Osteocyte (in vitro differentiated cells): Measurements from ENCODE around the gene OR7A5. TPM values are rescaled to one million over a fixed set of nuclear protein-coding genes. Genes with fewer than 3 reads are reported as not detected.
"Not testable (repeated sequence)": the region's sequence is repeated elsewhere in the genome, so short reads cannot be mapped to it uniquely, and the experiment has no call there.

Source experiments
- DNase-seq: peaks from one replicate; pipeline ENCODE4 v3.0.0; 2021; ENCODE audit warnings: mixed read lengths; ENCODE audit not compliant: unreplicated experiment; ENCODE audit errors: extremely low spot score
- H3K27ac Mint-ChIP-seq: one replicate; pipeline ENCODE4 v1.8.0; 2021; ENCODE audit warnings: mild to moderate bottlenecking, mixed read lengths; ENCODE audit not compliant: unreplicated experiment
- H3K27me3 Mint-ChIP-seq: one replicate; pipeline ENCODE4 v1.8.0; 2021; ENCODE audit warnings: mixed read lengths; ENCODE audit not compliant: unreplicated experiment
- H3K36me3 Mint-ChIP-seq: one replicate; pipeline ENCODE4 v1.8.0; 2021; ENCODE audit warnings: mixed read lengths; ENCODE audit not compliant: unreplicated experiment
- H3K4me1 Mint-ChIP-seq: one replicate; pipeline ENCODE4 v1.8.0; 2021; ENCODE audit warnings: mixed read lengths; ENCODE audit not compliant: unreplicated experiment
- H3K4me3 Mint-ChIP-seq: one replicate; pipeline ENCODE4 v1.8.0; 2021; ENCODE audit warnings: mild to moderate bottlenecking, moderate library complexity, mixed read lengths; ENCODE audit not compliant: unreplicated experiment
- H3K9me3 Mint-ChIP-seq: one replicate; pipeline ENCODE4 v1.8.0; 2021; ENCODE audit warnings: mixed read lengths; ENCODE audit not compliant: unreplicated experiment
- CTCF ChIP-seq: fragments of 200-600 bp; sonication (generic); IDR thresholded peaks from 2 replicates; pipeline ENCODE4 v1.5.0; 2021; ENCODE audit warnings: antibody characterized with exemption, mild to moderate bottlenecking, moderate library complexity
- total RNA-seq: library from RNA; stranded (reverse); gene quantifications from 2 replicates; pipeline ENCODE4 v1.2.1, GENCODE V29; 2021

The OR7A5 gene
- total RNA-seq, 1 donor from 2014 or later: not detected

GRCh38 chr19:14786421-14786851, 48.5 kb downstream of the OR7A5 start:
- peak; percentile 50 for TF ChIP-seq CTCF
- Mint-ChIP-seq H3K36me3 (no peaks in the 10 kb centered on the region), H3K9me3 (no peaks in the 10 kb centered on the region), H3K27ac (no peak overlapping the region), H3K4me3 (no peak overlapping the region), H3K4me1 (peaks cover 3% of the 10 kb centered on the region), H3K27me3 (peaks cover 10% of the 10 kb centered on the region)
- peak; percentile 57 for DNase-seq

- H3K4me3 Mint-ChIP-seq, H3K4me1 Mint-ChIP-seq, H3K36me3 Mint-ChIP-seq, H3K9me3 Mint-ChIP-seq, H3K27ac Mint-ChIP-seq, H3K27me3 Mint-ChIP-seq: not testable (repeated sequence)
- peak; percentile 60 for DNase-seq
These were observed 49.7 kb downstream of the OR7A5 start for GRCh38 chr19:14785102-14785793.

GRCh38 chr19:14784730-14785101, 50.3 kb downstream of the OR7A5 start:
- H3K9me3 Mint-ChIP-seq, H3K36me3 Mint-ChIP-seq, H3K4me3 Mint-ChIP-seq, H3K4me1 Mint-ChIP-seq, H3K27ac Mint-ChIP-seq, H3K27me3 Mint-ChIP-seq: not testable (repeated sequence)
- DNase-seq: peak; percentile 68

GRCh38 chr19:14783410-14783998, 51.5 kb downstream of the OR7A5 start:
- H3K27me3 Mint-ChIP-seq, H3K36me3 Mint-ChIP-seq, H3K4me1 Mint-ChIP-seq, H3K9me3 Mint-ChIP-seq, H3K27ac Mint-ChIP-seq, DNase-seq, H3K4me3 Mint-ChIP-seq: not testable (repeated sequence)

- H3K36me3 Mint-ChIP-seq: no peaks in the 10 kb centered on the region
- no peak for TF ChIP-seq CTCF
These were observed 52.2 kb downstream of the OR7A5 start for GRCh38 chr19:14782626-14783409.

GRCh38 chr19:14781713-14782536, 53.1 kb downstream of the OR7A5 start:
- not testable (repeated sequence) for H3K4me1 Mint-ChIP-seq, H3K9me3 Mint-ChIP-seq, DNase-seq, H3K27me3 Mint-ChIP-seq, H3K36me3 Mint-ChIP-seq, H3K27ac Mint-ChIP-seq, H3K4me3 Mint-ChIP-seq

More at GRCh38 chr19:14782626-14783409, 52.2 kb downstream of the OR7A5 start:
- H3K4me1 Mint-ChIP-seq: peaks cover 3% of the 10 kb centered on the region
- no peaks in the 10 kb centered on the region for H3K27me3 Mint-ChIP-seq
- no peak overlapping the region for H3K4me3 Mint-ChIP-seq
- no peak overlapping the region for H3K27ac Mint-ChIP-seq
- no peaks in the 10 kb centered on the region for H3K9me3 Mint-ChIP-seq
- no peak for DNase-seq

- DNase-seq, H3K27ac Mint-ChIP-seq, H3K4me3 Mint-ChIP-seq, H3K9me3 Mint-ChIP-seq, H3K27me3 Mint-ChIP-seq, H3K36me3 Mint-ChIP-seq, H3K4me1 Mint-ChIP-seq: not testable (repeated sequence)
These were observed 54.3 kb downstream of the OR7A5 start for GRCh38 chr19:14780622-14781225.
